Ovary (tissue), 3 donors: ENCODE data around the gene CCNJ.

Experiments
- EP300 ChIP-seq: sonication (generic); formaldehyde crosslinking; IDR thresholded peaks from one replicate; pipeline ENCODE4 v1.6.1; 2017; ENCODE audit warnings: antibody characterized with exemption
- POLR2A ChIP-seq: fragments of 450-650 bp; IDR thresholded peaks from one replicate; pipeline ENCODE4 v1.6.1; 2017; ENCODE audit warnings: antibody characterized with exemption, mild to moderate bottlenecking, moderate library complexity
- TF ChIP-seq, protein P1 (sequence below), 3 donors: fragments of 450-650 bp in 2 of 3; fragments of 200-600 bp in 1 of 3; IDR thresholded peaks; one replicate each; pipeline versions ENCODE4 v1.5.1 to v1.8.0; 2016 to 2022; ENCODE audit warnings: antibody characterized with exemption in 3 of 3, mild to moderate bottlenecking in 1 of 3
- donor health status: DM: no; HTN: no; CAD: no.

DNA sequence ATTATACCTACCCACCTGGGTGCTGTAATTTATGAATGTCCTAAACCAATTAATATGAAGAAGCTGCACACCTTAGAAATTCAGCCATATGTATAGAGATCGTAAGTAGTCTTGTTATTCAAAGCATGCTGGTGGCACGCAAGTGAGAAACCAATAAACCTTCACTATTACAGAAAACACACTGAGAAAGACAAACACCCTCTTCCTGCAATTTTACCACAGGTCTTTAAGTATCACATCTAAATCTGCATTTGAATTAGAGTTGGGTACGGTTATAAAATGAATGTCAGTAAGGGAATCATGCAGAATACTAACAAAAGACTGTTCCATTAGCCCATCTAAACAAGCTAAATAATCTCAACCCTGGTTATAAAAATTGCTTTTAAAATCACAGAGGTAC lies 33.8 kb downstream of the CCNJ start:
- TF ChIP-seq, protein P1, sequence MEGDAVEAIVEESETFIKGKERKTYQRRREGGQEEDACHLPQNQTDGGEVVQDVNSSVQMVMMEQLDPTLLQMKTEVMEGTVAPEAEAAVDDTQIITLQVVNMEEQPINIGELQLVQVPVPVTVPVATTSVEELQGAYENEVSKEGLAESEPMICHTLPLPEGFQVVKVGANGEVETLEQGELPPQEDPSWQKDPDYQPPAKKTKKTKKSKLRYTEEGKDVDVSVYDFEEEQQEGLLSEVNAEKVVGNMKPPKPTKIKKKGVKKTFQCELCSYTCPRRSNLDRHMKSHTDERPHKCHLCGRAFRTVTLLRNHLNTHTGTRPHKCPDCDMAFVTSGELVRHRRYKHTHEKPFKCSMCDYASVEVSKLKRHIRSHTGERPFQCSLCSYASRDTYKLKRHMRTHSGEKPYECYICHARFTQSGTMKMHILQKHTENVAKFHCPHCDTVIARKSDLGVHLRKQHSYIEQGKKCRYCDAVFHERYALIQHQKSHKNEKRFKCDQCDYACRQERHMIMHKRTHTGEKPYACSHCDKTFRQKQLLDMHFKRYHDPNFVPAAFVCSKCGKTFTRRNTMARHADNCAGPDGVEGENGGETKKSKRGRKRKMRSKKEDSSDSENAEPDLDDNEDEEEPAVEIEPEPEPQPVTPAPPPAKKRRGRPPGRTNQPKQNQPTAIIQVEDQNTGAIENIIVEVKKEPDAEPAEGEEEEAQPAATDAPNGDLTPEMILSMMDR (IDR thresholded peaks at IDR 0.05), result no peak
- no peak for TF ChIP-seq POLR2A
- TF ChIP-seq EP300, result no peak
